WTC11 (cell line): ENCODE data around the gene HPX. TPM values are rescaled to one million over a fixed set of nuclear protein-coding genes. Genes with fewer than 3 reads are reported as not detected.

Source experiments
- ATAC-seq: fragments of 200-7000 bp; cut with Tn5 transposase; 2 replicates; pipeline ENCODE4 v1.10.0; 2021; ENCODE audit warnings: mild to moderate bottlenecking, moderate library complexity
- CTCF ChIA-PET: fragments of 300-600 bp; sonication (Branson Sonifier 250); formaldehyde crosslinking; loops from one replicate; lab custom pipeline; 2021; ENCODE audit warnings: antibody characterized with exemption; lab: Charles Lee
- POLR2A ChIA-PET: fragments of 350-600 bp; sonication (Branson Sonifier 250); formaldehyde crosslinking; loops from one replicate; lab custom pipeline; 2021; ENCODE audit warnings: antibody characterized with exemption; lab: Charles Lee
- DNase-seq: peaks from one replicate; pipeline ENCODE4 v3.0.0; 2021; ENCODE audit warnings: low spot score
- H3K27ac Mint-ChIP-seq: 2 replicates; pipeline ENCODE4 v1.8.0; 2021; ENCODE audit warnings: mixed read lengths
- H3K27me3 Mint-ChIP-seq: 2 replicates; pipeline ENCODE4 v1.8.0; 2021; ENCODE audit warnings: low read depth, mild to moderate bottlenecking, moderate library complexity, mixed read lengths
- H3K36me3 Mint-ChIP-seq: 2 replicates; pipeline ENCODE4 v1.8.0; 2021; ENCODE audit warnings: mixed read lengths
- H3K4me1 Mint-ChIP-seq: 2 replicates; pipeline ENCODE4 v1.8.0; 2022; ENCODE audit warnings: mixed read lengths
- H3K4me3 Mint-ChIP-seq: 2 replicates; pipeline ENCODE4 v1.8.0; 2021; ENCODE audit warnings: mild to moderate bottlenecking, moderate library complexity, mixed read lengths
- H3K9me3 Mint-ChIP-seq: 2 replicates; pipeline ENCODE4 v1.8.0; 2021; ENCODE audit warnings: mixed read lengths
- ARID4B ChIP-seq: sonication (generic); formaldehyde crosslinking; IDR thresholded peaks from 2 replicates; pipeline ENCODE4 v1.8.0; 2023; ENCODE audit warnings: missing genetic modification reagents, mild to moderate bottlenecking, borderline replicate concordance
- ATF1 ChIP-seq: sonication (generic); formaldehyde crosslinking; IDR thresholded peaks from 2 replicates; pipeline ENCODE4 v1.8.1; 2023; ENCODE audit warnings: mild to moderate bottlenecking, moderate library complexity, missing genetic modification reagents
- CREM ChIP-seq: sonication (generic); formaldehyde crosslinking; IDR thresholded peaks from 2 replicates; pipeline ENCODE4 v1.8.1; 2022; ENCODE audit warnings: mild to moderate bottlenecking, missing genetic modification reagents, moderate library complexity
- E2F4 ChIP-seq: sonication (generic); formaldehyde crosslinking; IDR thresholded peaks from 2 replicates; pipeline ENCODE4 v1.8.1; 2022; ENCODE audit warnings: low read depth, mild to moderate bottlenecking, moderate library complexity, missing genetic modification reagents, borderline replicate concordance
- E2F5 ChIP-seq: sonication (generic); formaldehyde crosslinking; IDR thresholded peaks from 2 replicates; pipeline ENCODE4 v1.8.1; 2022; ENCODE audit warnings: mild to moderate bottlenecking, moderate library complexity, missing genetic modification reagents
- EMX1 ChIP-seq: fragments of 250-450 bp; sonication (Bioruptor Pico); IDR thresholded peaks from 2 replicates; pipeline ENCODE4 v1.8.0; 2021; ENCODE audit warnings: mild to moderate bottlenecking
- ESRRA ChIP-seq: sonication (generic); formaldehyde crosslinking; IDR thresholded peaks from 2 replicates; pipeline ENCODE4 v1.8.1; 2022; ENCODE audit warnings: mild to moderate bottlenecking, missing genetic modification reagents, borderline replicate concordance
- ETV6 ChIP-seq: sonication (generic); formaldehyde crosslinking; IDR thresholded peaks from 2 replicates; pipeline ENCODE4 v1.8.1; 2022; ENCODE audit warnings: mild to moderate bottlenecking, missing genetic modification reagents
- GRHL2 ChIP-seq: fragments of 250-450 bp; sonication (Bioruptor Pico); IDR thresholded peaks from 2 replicates; pipeline ENCODE4 v1.8.0; 2022; ENCODE audit warnings: mild to moderate bottlenecking, moderate library complexity; ENCODE audit not compliant: insufficient replicate concordance, severe bottlenecking
- JUN ChIP-seq: sonication (generic); formaldehyde crosslinking; IDR thresholded peaks from 2 replicates; pipeline ENCODE4 v1.8.0; 2023; ENCODE audit warnings: mild to moderate bottlenecking, missing genetic modification reagents
- KAT7 ChIP-seq: sonication (generic); formaldehyde crosslinking; IDR thresholded peaks from 2 replicates; pipeline ENCODE4 v1.8.1; 2023; ENCODE audit warnings: missing genetic modification reagents, mild to moderate bottlenecking, borderline replicate concordance
- MXD4 ChIP-seq: fragments of 250-450 bp; sonication (Bioruptor Pico); IDR thresholded peaks from 2 replicates; pipeline ENCODE4 v1.8.0; 2021; ENCODE audit warnings: mild to moderate bottlenecking, moderate library complexity, borderline replicate concordance
- MYBL2 ChIP-seq: sonication (generic); formaldehyde crosslinking; IDR thresholded peaks from 2 replicates; pipeline ENCODE4 v1.8.1; 2023; ENCODE audit warnings: mild to moderate bottlenecking, moderate library complexity, missing genetic modification reagents
- NFE2L1 ChIP-seq: sonication (generic); formaldehyde crosslinking; IDR thresholded peaks from 2 replicates; pipeline ENCODE4 v1.8.1; 2023; ENCODE audit warnings: missing genetic modification reagents
- NFYB ChIP-seq: sonication (generic); formaldehyde crosslinking; conservative IDR thresholded peaks from 2 replicates; pipeline ENCODE4 v1.8.0; 2022; ENCODE audit warnings: low read depth, missing genetic modification reagents
- PRRX2 ChIP-seq: fragments of 250-450 bp; sonication (Bioruptor Pico); IDR thresholded peaks from 2 replicates; pipeline ENCODE4 v1.8.0; 2021; ENCODE audit warnings: mild to moderate bottlenecking
- ZNF138 ChIP-seq: sonication (generic); formaldehyde crosslinking; conservative IDR thresholded peaks from 2 replicates; pipeline ENCODE4 v1.8.1; 2022; ENCODE audit warnings: mild to moderate bottlenecking, moderate library complexity, missing genetic modification reagents
- ZNF281 ChIP-seq: sonication (generic); formaldehyde crosslinking; IDR thresholded peaks from 2 replicates; pipeline ENCODE4 v1.8.0; 2023; ENCODE audit warnings: mild to moderate bottlenecking, missing genetic modification reagents
- ZNF317 ChIP-seq: sonication (generic); formaldehyde crosslinking; IDR thresholded peaks from 2 replicates; pipeline ENCODE4 v1.8.1; 2023; ENCODE audit warnings: low read depth, mild to moderate bottlenecking, moderate library complexity, missing genetic modification reagents, borderline replicate concordance
- total RNA-seq: library from RNA; stranded (reverse); gene quantifications from 3 replicates; pipeline ENCODE4 v1.2.3, GENCODE V29; 2021
- TF ChIP-seq, protein P1 (sequence below): sonication (generic); formaldehyde crosslinking; IDR thresholded peaks from 2 replicates; pipeline ENCODE4 v1.8.1; 2023; ENCODE audit warnings: mild to moderate bottlenecking, missing genetic modification reagents, moderate library complexity
- TF ChIP-seq, protein P2 (sequence below): sonication (generic); formaldehyde crosslinking; IDR thresholded peaks from 2 replicates; pipeline ENCODE4 v1.8.1; 2023; ENCODE audit warnings: mild to moderate bottlenecking, moderate library complexity, missing genetic modification reagents

HPX gene
- total RNA-seq, 1 experiment from 2014 or later: 1.7 TPM

DNA sequence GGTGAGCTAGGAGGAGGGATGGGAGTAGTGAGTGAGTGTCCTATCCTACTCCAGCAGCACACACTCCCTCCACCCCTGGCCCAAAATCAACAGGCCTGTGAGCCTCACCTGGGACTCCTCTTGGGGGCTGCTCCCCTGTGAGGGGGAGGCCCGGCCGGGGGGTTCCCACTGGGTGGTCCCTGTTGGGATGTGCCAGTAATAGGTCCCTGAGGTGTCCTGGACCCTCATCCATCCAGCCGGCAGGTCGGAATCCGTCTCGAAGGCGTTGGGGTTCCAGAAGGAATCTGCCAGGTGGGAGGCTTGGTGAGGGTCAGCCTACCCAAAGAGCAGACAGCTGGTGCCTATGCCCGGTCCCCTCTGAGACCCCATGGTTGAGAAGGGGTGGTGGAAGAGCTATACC, 37.2 kb downstream of the HPX start:
- no peak for ATAC-seq
- H3K4me1 Mint-ChIP-seq: peaks cover 18% of the 10 kb centered on the region
- no peaks in the 10 kb centered on the region for H3K27me3 Mint-ChIP-seq

GRCh38 chr11:6402561-6402981, 38.2 kb downstream of the HPX start:
- no peaks in the 10 kb centered on the region for H3K9me3 Mint-ChIP-seq
- peaks cover 18% of the 10 kb centered on the region for H3K4me1 Mint-ChIP-seq
- TF ChIP-seq ESRRA (CRISPR knock-in tag) (no peak), E2F4 (no peak), ATF1 (CRISPR knock-in tag) (no peak)
- H3K4me3 Mint-ChIP-seq: no peak overlapping the region
- H3K27ac Mint-ChIP-seq: peak overlapping the region; percentile 42; the same call in 1 of the 2 replicates
- DNase-seq (no peak), ATAC-seq (no peak)
- ChIA-PET CTCF (interaction anchor here (1.0 to 1.2 kb wide), 2 partner anchors 23 to 41 kb away, joined by 3 to 4 read pairs; no protein-coding TSS in a partner anchor), POLR2A (no interaction called here)
- no peaks in the 10 kb centered on the region for H3K27me3 Mint-ChIP-seq
- H3K36me3 Mint-ChIP-seq: no peaks in the 10 kb centered on the region

More for the DNA sequence above, 37.2 kb downstream of the HPX start:
- H3K9me3 Mint-ChIP-seq: no peaks in the 10 kb centered on the region
- TF ChIP-seq JUN (CRISPR knock-in tag): no peak
- TF ChIP-seq E2F5 (CRISPR knock-in tag): no peak
- no peak for TF ChIP-seq MXD4 (CRISPR knock-in tag)
- no peak for TF ChIP-seq ZNF317 (CRISPR knock-in tag)
- TF ChIP-seq NFYB (CRISPR knock-in tag): no peak
- TF ChIP-seq, protein P1, sequence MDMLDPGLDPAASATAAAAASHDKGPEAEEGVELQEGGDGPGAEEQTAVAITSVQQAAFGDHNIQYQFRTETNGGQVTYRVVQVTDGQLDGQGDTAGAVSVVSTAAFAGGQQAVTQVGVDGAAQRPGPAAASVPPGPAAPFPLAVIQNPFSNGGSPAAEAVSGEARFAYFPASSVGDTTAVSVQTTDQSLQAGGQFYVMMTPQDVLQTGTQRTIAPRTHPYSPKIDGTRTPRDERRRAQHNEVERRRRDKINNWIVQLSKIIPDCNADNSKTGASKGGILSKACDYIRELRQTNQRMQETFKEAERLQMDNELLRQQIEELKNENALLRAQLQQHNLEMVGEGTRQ: no peak
- no peak overlapping the region for H3K27ac Mint-ChIP-seq
- no peak for DNase-seq
- no peaks in the 10 kb centered on the region for H3K36me3 Mint-ChIP-seq
- no peak overlapping the region for H3K4me3 Mint-ChIP-seq
- ChIA-PET CTCF (interaction anchor here (1.2 to 2.1 kb wide), 2 partner anchors 40 to 65 kb away, joined by 3 to 4 read pairs; no protein-coding TSS in a partner anchor), POLR2A (no interaction called here)

GRCh38 chr11:6402061-6402470, 38.7 kb downstream of the HPX start:
- ATAC-seq: no peak
- no peaks in the 10 kb centered on the region for H3K27me3 Mint-ChIP-seq
- no peak overlapping the region for H3K4me3 Mint-ChIP-seq
- no peaks in the 10 kb centered on the region for H3K36me3 Mint-ChIP-seq
- peaks cover 18% of the 10 kb centered on the region for H3K4me1 Mint-ChIP-seq
- ChIA-PET CTCF (interaction anchor here (1.0 kb wide), 2 partner anchors 23 to 41 kb away, joined by 3 to 4 read pairs; no protein-coding TSS in a partner anchor), POLR2A (interaction anchor here (1.0 kb wide), 1 partner anchor 12 kb away, joined by 3 read pairs; the partner anchor contains the start of gene SMPD1)
- DNase-seq: no peak
- no peaks in the 10 kb centered on the region for H3K9me3 Mint-ChIP-seq
- TF ChIP-seq ETV6 (CRISPR knock-in tag) (no peak), KAT7 (no peak), ZNF281 (CRISPR knock-in tag) (no peak), CREM (CRISPR knock-in tag) (no peak), NFE2L1 (CRISPR knock-in tag) (no peak), PRRX2 (CRISPR knock-in tag) (no peak), MYBL2 (CRISPR knock-in tag) (no peak), GRHL2 (CRISPR knock-in tag) (no peak), EMX1 (CRISPR knock-in tag) (no peak), ARID4B (CRISPR knock-in tag) (no peak), ZNF138 (no peak)
- TF ChIP-seq, protein P2, sequence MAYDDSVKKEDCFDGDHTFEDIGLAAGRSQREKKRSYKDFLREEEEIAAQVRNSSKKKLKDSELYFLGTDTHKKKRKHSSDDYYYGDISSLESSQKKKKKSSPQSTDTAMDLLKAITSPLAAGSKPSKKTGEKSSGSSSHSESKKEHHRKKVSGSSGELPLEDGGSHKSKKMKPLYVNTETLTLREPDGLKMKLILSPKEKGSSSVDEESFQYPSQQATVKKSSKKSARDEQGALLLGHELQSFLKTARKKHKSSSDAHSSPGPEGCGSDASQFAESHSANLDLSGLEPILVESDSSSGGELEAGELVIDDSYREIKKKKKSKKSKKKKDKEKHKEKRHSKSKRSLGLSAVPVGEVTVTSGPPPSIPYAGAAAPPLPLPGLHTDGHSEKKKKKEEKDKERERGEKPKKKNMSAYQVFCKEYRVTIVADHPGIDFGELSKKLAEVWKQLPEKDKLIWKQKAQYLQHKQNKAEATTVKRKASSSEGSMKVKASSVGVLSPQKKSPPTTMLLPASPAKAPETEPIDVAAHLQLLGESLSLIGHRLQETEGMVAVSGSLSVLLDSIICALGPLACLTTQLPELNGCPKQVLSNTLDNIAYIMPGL (CRISPR knock-in tag): no peak
- H3K27ac Mint-ChIP-seq: no peak overlapping the region
